ENCODE data around the gene SLC35F3. TPM values are rescaled to one million over a fixed set of nuclear protein-coding genes. Genes with fewer than 3 reads are reported as not detected.

Gene SLC35F3
- total RNA-seq, 1 experiment from 2014 or later: 22.7 TPM

- Histone ChIP-seq H3K4me1 (ENCODE audit: insufficient read depth, low read length, poor library complexity, severe bottlenecking) (no peaks in the 10 kb centered on the region), H3K36me3 (ENCODE audit: insufficient read depth, low read length, poor library complexity, severe bottlenecking) (no peaks in the 10 kb centered on the region), H3K27me3 (replicated peaks; ENCODE audit: insufficient read depth, low read depth, low read length, poor library complexity) (peaks cover 38% of the 10 kb centered on the region), H3K27ac (ENCODE audit: low read depth, low read length, poor library complexity, severe bottlenecking) (no peak overlapping the region), H3K9me3 (ENCODE audit: low read depth, low read length, poor library complexity, severe bottlenecking) (no peaks in the 10 kb centered on the region), H3K4me3 (ENCODE audit: low read depth, low read length, poor library complexity, severe bottlenecking) (no peak overlapping the region)
- BruUV-seq (replicated peaks): no TSS peak
- TF ChIP-seq EZH2 (IDR thresholded peaks at IDR 0.05; ENCODE audit: borderline replicate concordance, low read depth, low read length, poor library complexity, severe bottlenecking) (no peak), CTCF (conservative IDR thresholded peaks at IDR 0.05; ENCODE audit: low read depth, low read length) (no peak)
- ChIA-PET POLR2A (ENCODE audit: low non-redundant PET) (no interaction called here), CTCF (no interaction called here)
- intact Hi-C loops (cut with micrococcal nuclease; ENCODE audit: unreplicated experiment): no loop called here
- DNase-seq (ENCODE audit: low spot score): no peak
These were observed 40.1 kb downstream of the SLC35F3 start for GRCh38 chr1:233944601-233945000.

- H3K36me3 ChIP-seq (ENCODE audit: insufficient read depth, low read length, poor library complexity, severe bottlenecking): no peaks in the 10 kb centered on the region
- no peak for TF ChIP-seq CTCF (conservative IDR thresholded peaks at IDR 0.05; ENCODE audit: low read depth, low read length)
- no peak for TF ChIP-seq EZH2 (IDR thresholded peaks at IDR 0.05; ENCODE audit: borderline replicate concordance, low read depth, low read length, poor library complexity, severe bottlenecking)
- no peaks in the 10 kb centered on the region for H3K9me3 ChIP-seq (ENCODE audit: low read depth, low read length, poor library complexity, severe bottlenecking)
- ChIA-PET POLR2A (ENCODE audit: low non-redundant PET) (no interaction called here), CTCF (no interaction called here)
- H3K27ac ChIP-seq (ENCODE audit: low read depth, low read length, poor library complexity, severe bottlenecking): no peak overlapping the region
- intact Hi-C loops (cut with micrococcal nuclease; ENCODE audit: unreplicated experiment): no loop called here
- no TSS peak for BruUV-seq (replicated peaks)
- H3K4me3 ChIP-seq (ENCODE audit: low read depth, low read length, poor library complexity, severe bottlenecking): no peak overlapping the region
- H3K27me3 ChIP-seq (replicated peaks; ENCODE audit: insufficient read depth, low read depth, low read length, poor library complexity): peaks cover 39% of the 10 kb centered on the region
- no peaks in the 10 kb centered on the region for H3K4me1 ChIP-seq (ENCODE audit: insufficient read depth, low read length, poor library complexity, severe bottlenecking)
- no peak for DNase-seq (ENCODE audit: low spot score)
These were observed 41.1 kb downstream of the SLC35F3 start for GRCh38 chr1:233945573-233945972.

- ChIA-PET POLR2A (ENCODE audit: low non-redundant PET) (no interaction called here), CTCF (no interaction called here)
- H3K4me3 ChIP-seq (ENCODE audit: low read depth, low read length, poor library complexity, severe bottlenecking): no peak overlapping the region
- TF ChIP-seq CTCF (conservative IDR thresholded peaks at IDR 0.05; ENCODE audit: low read depth, low read length): no peak
- no peak for TF ChIP-seq EZH2 (IDR thresholded peaks at IDR 0.05; ENCODE audit: borderline replicate concordance, low read depth, low read length, poor library complexity, severe bottlenecking)
- peaks cover 42% of the 10 kb centered on the region for H3K27me3 ChIP-seq (replicated peaks; ENCODE audit: insufficient read depth, low read depth, low read length, poor library complexity)
- no peaks in the 10 kb centered on the region for H3K9me3 ChIP-seq (ENCODE audit: low read depth, low read length, poor library complexity, severe bottlenecking)
- DNase-seq (ENCODE audit: low spot score): no peak
- H3K4me1 ChIP-seq (ENCODE audit: insufficient read depth, low read length, poor library complexity, severe bottlenecking): no peaks in the 10 kb centered on the region
- intact Hi-C loops (cut with micrococcal nuclease; ENCODE audit: unreplicated experiment): no loop called here
- H3K27ac ChIP-seq (ENCODE audit: low read depth, low read length, poor library complexity, severe bottlenecking): no peak overlapping the region
- no TSS peak for BruUV-seq (replicated peaks)
- no peaks in the 10 kb centered on the region for H3K36me3 ChIP-seq (ENCODE audit: insufficient read depth, low read length, poor library complexity, severe bottlenecking)
These were observed 41.5 kb downstream of the SLC35F3 start for GRCh38 chr1:233945979-233946378.
